HEK293 (cell line): ENCODE data around the gene GUCA2B.

ENCODE experiments used
- CTCF ChIA-PET: fragments of 350-600 bp; formaldehyde crosslinking; extraction: SDS; loops from one replicate; lab custom pipeline; 2021; ENCODE audit warnings: antibody characterized with exemption; lab: Yijun Ruan, JAX
- POLR2A ChIA-PET: fragments of 300-600 bp; formaldehyde crosslinking; extraction: SDS; loops from one replicate; lab custom pipeline; 2020; ENCODE audit warnings: antibody characterized with exemption, inconsistent platforms; lab: Yijun Ruan, JAX
- H3K27ac ChIP-seq: fragments of 200-500 bp; sonication (Bioruptor generic); 2 replicates; pipeline ENCODE4 v1.5.1; 2014; ENCODE audit warnings: low read depth, low read length, control low read depth, inconsistent platforms; ENCODE audit errors: extremely low read depth
- H3K36me3 ChIP-seq, 2 experiments: fragments of 200-500 bp in 1 of 2; sonication (Bioruptor generic) in 1 of 2; 1 replicate in 1 of 2; 2 replicates in 1 of 2; pipeline ENCODE4 v1.5.1; 2014 to 2017; ENCODE audit warnings: inconsistent platforms in 2 of 2, low read length in 2 of 2; ENCODE audit not compliant: control insufficient read depth in 2 of 2, insufficient read depth in 1 of 2
- H3K4me1 ChIP-seq: fragments of 200-500 bp; sonication (Bioruptor generic); 2 replicates; pipeline ENCODE4 v1.5.1; 2014; ENCODE audit warnings: mild to moderate bottlenecking, low read length, inconsistent platforms; ENCODE audit not compliant: control insufficient read depth, insufficient read depth
- H3K4me3 ChIP-seq: 2 replicates; pipeline ENCODE4 v1.5.1; 2011; ENCODE audit warnings: low read depth, mild to moderate bottlenecking, control low read depth, low read length, moderate library complexity
- H3K9me3 ChIP-seq: fragments of 200-500 bp; sonication (Bioruptor generic); 2 replicates; pipeline ENCODE4 v1.5.1; 2014; ENCODE audit warnings: low read depth, low read length, inconsistent platforms; ENCODE audit not compliant: control insufficient read depth, insufficient read depth
- AEBP2 ChIP-seq: fragments of 450-650 bp; formaldehyde crosslinking; IDR thresholded peaks from 2 replicates; pipeline ENCODE4 v1.5.1; 2016; ENCODE audit warnings: missing biosample characterization, missing genetic modification characterization, borderline replicate concordance
- GLI2 ChIP-seq: fragments of 450-650 bp; formaldehyde crosslinking; IDR thresholded peaks from 2 replicates; pipeline ENCODE4; 2017; ENCODE audit warnings: missing biosample characterization, missing genetic modification characterization, low read depth, borderline replicate concordance
- HOXC10 ChIP-seq: sonication (generic); formaldehyde crosslinking; IDR thresholded peaks from 2 replicates; pipeline ENCODE4 v1.8.1; 2023; ENCODE audit warnings: mild to moderate bottlenecking, missing genetic modification reagents
- KLF16 ChIP-seq: fragments of 450-650 bp; formaldehyde crosslinking; IDR thresholded peaks from 2 replicates; pipeline ENCODE4 v1.5.1; 2017; ENCODE audit warnings: missing biosample characterization, missing genetic modification characterization
- RBAK ChIP-seq: fragments of 450-650 bp; formaldehyde crosslinking; IDR thresholded peaks from 2 replicates; pipeline ENCODE4 v1.5.1; 2016; ENCODE audit warnings: missing biosample characterization, missing genetic modification characterization
- TSHZ1 ChIP-seq: fragments of 450-650 bp; formaldehyde crosslinking; IDR thresholded peaks from 2 replicates; pipeline ENCODE4 v1.5.1; 2016; ENCODE audit warnings: missing biosample characterization, missing genetic modification characterization, borderline replicate concordance
- WT1 ChIP-seq: fragments of 450-650 bp; formaldehyde crosslinking; IDR thresholded peaks from 2 replicates; pipeline ENCODE4 v1.5.1; 2016; ENCODE audit warnings: missing biosample characterization, missing genetic modification characterization
- ZEB2 ChIP-seq: fragments of 450-650 bp; formaldehyde crosslinking; IDR thresholded peaks from 2 replicates; pipeline ENCODE4 v1.5.1; 2016; ENCODE audit warnings: missing biosample characterization, missing genetic modification characterization
- ZFP69B ChIP-seq: fragments of 450-650 bp; formaldehyde crosslinking; IDR thresholded peaks from 2 replicates; pipeline ENCODE4 v1.5.1; 2016; ENCODE audit warnings: missing biosample characterization, missing genetic modification characterization
- ZNF133 ChIP-seq: fragments of 450-650 bp; formaldehyde crosslinking; IDR thresholded peaks from 2 replicates; pipeline ENCODE4 v1.5.1; 2016; ENCODE audit warnings: missing biosample characterization, missing genetic modification characterization
- ZNF157 ChIP-seq: fragments of 450-650 bp; formaldehyde crosslinking; IDR thresholded peaks from 2 replicates; pipeline ENCODE4 v1.5.1; 2016; ENCODE audit warnings: missing biosample characterization, missing genetic modification characterization
- ZNF239 ChIP-seq: fragments of 450-650 bp; formaldehyde crosslinking; IDR thresholded peaks from 2 replicates; pipeline ENCODE4 v1.5.1; 2016; ENCODE audit warnings: missing biosample characterization, missing genetic modification characterization
- ZNF274 ChIP-seq, 2 experiments: fragments of 200-500 bp in 1 of 2; fragments of 450-650 bp in 1 of 2; sonication (Bioruptor generic) in 1 of 2; formaldehyde crosslinking in 1 of 2; IDR thresholded peaks; 2 replicates each; pipeline versions ENCODE4 v1.5.1 to v1.6.1; 2014 to 2016; ENCODE audit warnings: borderline replicate concordance in 1 of 2, inconsistent platforms in 1 of 2, low read length in 1 of 2, missing biosample characterization in 1 of 2, missing genetic modification characterization in 1 of 2
- ZNF521 ChIP-seq: fragments of 450-650 bp; formaldehyde crosslinking; IDR thresholded peaks from 2 replicates; pipeline ENCODE4 v1.5.1; 2017; ENCODE audit warnings: missing biosample characterization, mild to moderate bottlenecking, missing genetic modification characterization
- ZNF530 ChIP-seq: fragments of 450-650 bp; formaldehyde crosslinking; IDR thresholded peaks from 2 replicates; pipeline ENCODE4 v1.5.1; 2016; ENCODE audit warnings: low read depth, missing biosample characterization, missing genetic modification characterization
- ZNF585B ChIP-seq: fragments of 450-650 bp; formaldehyde crosslinking; IDR thresholded peaks from 2 replicates; pipeline ENCODE4 v1.5.1; 2016; ENCODE audit warnings: missing biosample characterization, missing genetic modification characterization
- ZNF654 ChIP-seq: fragments of 450-650 bp; formaldehyde crosslinking; IDR thresholded peaks from 2 replicates; pipeline ENCODE4 v1.5.1; 2016; ENCODE audit warnings: low read depth, missing biosample characterization, missing genetic modification characterization
- ZNF707 ChIP-seq: fragments of 450-650 bp; formaldehyde crosslinking; IDR thresholded peaks from 2 replicates; pipeline ENCODE4 v1.5.1; 2016; ENCODE audit warnings: missing biosample characterization, missing genetic modification characterization
- ZNF76 ChIP-seq: fragments of 450-650 bp; formaldehyde crosslinking; IDR thresholded peaks from 2 replicates; pipeline ENCODE4; 2016; ENCODE audit warnings: low read depth, missing biosample characterization, missing genetic modification characterization, borderline replicate concordance
- ZSCAN30 ChIP-seq: fragments of 450-650 bp; IDR thresholded peaks from 2 replicates; pipeline ENCODE4 v1.5.1; 2018; ENCODE audit warnings: missing biosample characterization, mild to moderate bottlenecking, missing genetic modification characterization, moderate library complexity
- TF ChIP-seq, protein P1 (sequence below): fragments of 450-650 bp; formaldehyde crosslinking; IDR thresholded peaks from 2 replicates; pipeline ENCODE4 v1.5.1; 2016; ENCODE audit warnings: missing biosample characterization, missing genetic modification characterization
- TF ChIP-seq, protein P2 (sequence below): fragments of 450-650 bp; formaldehyde crosslinking; IDR thresholded peaks from 2 replicates; pipeline ENCODE4 v1.5.1; 2017; ENCODE audit warnings: missing biosample characterization, missing genetic modification characterization

Gene GUCA2B

GRCh38 chr1:42146626-42147320 lies 6.4 kb upstream of the GUCA2B start (continued):
- TF ChIP-seq ZFP69B (tag by site-specific recombination) (0 out of 2 replicates have a peak, but pooled peaks have one; percentile 18), ZSCAN30 (tag by site-specific recombination) (no peak), GLI2 (no peak), WT1 (tag by site-specific recombination) (no peak), AEBP2 (tag by site-specific recombination) (no peak), TSHZ1 (tag by site-specific recombination) (no peak), ZEB2 (tag by site-specific recombination) (peak; percentile 74)
- TF ChIP-seq, protein P1, sequence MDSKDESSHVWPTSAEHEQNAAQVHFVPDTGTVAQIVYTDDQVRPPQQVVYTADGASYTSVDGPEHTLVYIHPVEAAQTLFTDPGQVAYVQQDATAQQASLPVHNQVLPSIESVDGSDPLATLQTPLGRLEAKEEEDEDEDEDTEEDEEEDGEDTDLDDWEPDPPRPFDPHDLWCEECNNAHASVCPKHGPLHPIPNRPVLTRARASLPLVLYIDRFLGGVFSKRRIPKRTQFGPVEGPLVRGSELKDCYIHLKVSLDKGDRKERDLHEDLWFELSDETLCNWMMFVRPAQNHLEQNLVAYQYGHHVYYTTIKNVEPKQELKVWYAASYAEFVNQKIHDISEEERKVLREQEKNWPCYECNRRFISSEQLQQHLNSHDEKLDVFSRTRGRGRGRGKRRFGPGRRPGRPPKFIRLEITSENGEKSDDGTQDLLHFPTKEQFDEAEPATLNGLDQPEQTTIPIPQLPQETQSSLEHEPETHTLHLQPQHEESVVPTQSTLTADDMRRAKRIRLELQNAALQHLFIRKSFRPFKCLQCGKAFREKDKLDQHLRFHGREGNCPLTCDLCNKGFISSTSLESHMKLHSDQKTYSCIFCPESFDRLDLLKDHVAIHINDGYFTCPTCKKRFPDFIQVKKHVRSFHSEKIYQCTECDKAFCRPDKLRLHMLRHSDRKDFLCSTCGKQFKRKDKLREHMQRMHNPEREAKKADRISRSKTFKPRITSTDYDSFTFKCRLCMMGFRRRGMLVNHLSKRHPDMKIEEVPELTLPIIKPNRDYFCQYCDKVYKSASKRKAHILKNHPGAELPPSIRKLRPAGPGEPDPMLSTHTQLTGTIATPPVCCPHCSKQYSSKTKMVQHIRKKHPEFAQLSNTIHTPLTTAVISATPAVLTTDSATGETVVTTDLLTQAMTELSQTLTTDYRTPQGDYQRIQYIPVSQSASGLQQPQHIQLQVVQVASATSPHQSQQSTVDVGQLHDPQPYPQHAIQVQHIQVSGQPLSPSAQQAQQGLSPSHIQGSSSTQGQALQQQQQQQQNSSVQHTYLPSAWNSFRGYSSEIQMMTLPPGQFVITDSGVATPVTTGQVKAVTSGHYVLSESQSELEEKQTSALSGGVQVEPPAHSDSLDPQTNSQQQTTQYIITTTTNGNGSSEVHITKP (tag by site-specific recombination) = peak; percentile 78
- TF ChIP-seq, protein P2, sequence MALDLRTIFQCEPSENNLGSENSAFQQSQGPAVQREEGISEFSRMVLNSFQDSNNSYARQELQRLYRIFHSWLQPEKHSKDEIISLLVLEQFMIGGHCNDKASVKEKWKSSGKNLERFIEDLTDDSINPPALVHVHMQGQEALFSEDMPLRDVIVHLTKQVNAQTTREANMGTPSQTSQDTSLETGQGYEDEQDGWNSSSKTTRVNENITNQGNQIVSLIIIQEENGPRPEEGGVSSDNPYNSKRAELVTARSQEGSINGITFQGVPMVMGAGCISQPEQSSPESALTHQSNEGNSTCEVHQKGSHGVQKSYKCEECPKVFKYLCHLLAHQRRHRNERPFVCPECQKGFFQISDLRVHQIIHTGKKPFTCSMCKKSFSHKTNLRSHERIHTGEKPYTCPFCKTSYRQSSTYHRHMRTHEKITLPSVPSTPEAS (tag by site-specific recombination) = peak; percentile 82

- H3K36me3 ChIP-seq = no peaks in the 10 kb centered on the region
- no peaks in the 10 kb centered on the region for H3K4me1 ChIP-seq
- CTCF ChIA-PET = interaction anchor here (0.5 to 2.4 kb wide), 6 partner anchors 15 to 599 kb away, joined by 5 to 25 read pairs (median 10); no protein-coding TSS in a partner anchor
- no peaks in the 10 kb centered on the region for H3K9me3 ChIP-seq
- POLR2A ChIA-PET = no interaction called here
- no peak overlapping the region for H3K4me3 ChIP-seq
- H3K27ac ChIP-seq = no peak overlapping the region
- no peak for TF ChIP-seq RBAK (tag by site-specific recombination)
- no peak for TF ChIP-seq HOXC10 (CRISPR knock-in tag)
- no peak for TF ChIP-seq ZNF530
- no peak for TF ChIP-seq KLF16 (tag by site-specific recombination)
- TF ChIP-seq ZNF654 (tag by site-specific recombination) = no peak
- TF ChIP-seq ZNF239 = no peak
- TF ChIP-seq, protein P1 (tag by site-specific recombination) = no peak
- TF ChIP-seq ZNF76 (tag by site-specific recombination) = no peak
- TF ChIP-seq ZNF521 (tag by site-specific recombination) = no peak
- no peak for TF ChIP-seq ZNF157 (tag by site-specific recombination)
- TF ChIP-seq ZNF585B = no peak
- no peak for TF ChIP-seq ZNF133 (tag by site-specific recombination)
- TF ChIP-seq ZNF707 (tag by site-specific recombination) = no peak
- no peak for TF ChIP-seq ZNF274 (IDR thresholded peaks at IDR 0.05; ENCODE audit: low read length)
- TF ChIP-seq ZNF274 (tag by site-specific recombination; IDR thresholded peaks at IDR 0.05; ENCODE audit: borderline replicate concordance) = no peak
These were observed 5.0 kb upstream of the GUCA2B start for GRCh38 chr1:42148166-42148565.
